Ramos (cell line): ENCODE measurements around the gene NDUFAF8.
"Not testable (repeated sequence)": the region's sequence is repeated elsewhere in the genome, so short reads cannot be mapped to it uniquely, and the experiment has no call there.

Source experiments
- in situ Hi-C: fragments of 300-500 bp; cut with MboI; formaldehyde crosslinking; loops from one replicate; pipeline ENCODE4 v1.14.3; 2022; ENCODE audit warnings: low sequenced_read_pairs; ENCODE audit not compliant: unreplicated experiment

Gene NDUFAF8

DNA sequence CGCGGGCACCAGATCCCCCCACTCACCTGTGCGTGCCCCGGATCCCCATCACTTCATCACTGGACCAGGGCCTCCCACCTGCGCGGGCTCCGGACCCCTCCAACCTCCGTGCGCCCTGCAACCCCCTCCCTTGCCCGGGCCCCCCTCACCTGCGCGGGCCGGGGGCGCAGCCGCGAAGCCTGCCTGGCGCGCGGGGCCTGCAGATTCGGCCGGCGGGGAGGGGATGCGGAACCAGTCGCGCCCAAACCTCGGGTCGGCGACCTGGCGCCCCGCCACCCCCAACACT, 16.6 kb upstream of the NDUFAF8 start:
- in situ Hi-C loops, result no loop called here

- in situ Hi-C loops, result no loop called here
These were observed 16.0 kb upstream of the NDUFAF8 start, which contains the start of gene CEP131 for GRCh38 chr17:81222906-81223761. CEP131 (minus strand) TSS chr17:81222965; CDS start chr17:81220056, 2,909 bp downstream.

DNA sequence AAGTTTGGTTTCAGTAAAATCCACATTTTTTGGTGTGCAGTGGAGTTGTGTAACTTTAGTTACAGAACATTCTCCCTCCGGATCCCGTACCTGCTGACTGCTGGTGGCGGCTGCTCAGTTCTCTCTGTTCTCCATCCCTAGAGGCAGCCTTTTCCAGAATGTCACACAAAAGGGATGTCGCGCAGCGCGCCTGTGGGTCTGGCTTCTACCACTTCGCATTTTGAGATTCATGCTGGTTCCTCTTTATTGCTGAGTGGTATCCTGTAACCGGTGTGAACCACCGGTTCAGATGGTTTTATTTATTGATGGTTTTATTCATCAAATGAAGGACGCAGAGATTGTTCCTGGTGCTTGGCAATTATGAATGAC, 15.4 kb upstream of the NDUFAF8 start:
- in situ Hi-C loops, result no loop called here

DNA sequence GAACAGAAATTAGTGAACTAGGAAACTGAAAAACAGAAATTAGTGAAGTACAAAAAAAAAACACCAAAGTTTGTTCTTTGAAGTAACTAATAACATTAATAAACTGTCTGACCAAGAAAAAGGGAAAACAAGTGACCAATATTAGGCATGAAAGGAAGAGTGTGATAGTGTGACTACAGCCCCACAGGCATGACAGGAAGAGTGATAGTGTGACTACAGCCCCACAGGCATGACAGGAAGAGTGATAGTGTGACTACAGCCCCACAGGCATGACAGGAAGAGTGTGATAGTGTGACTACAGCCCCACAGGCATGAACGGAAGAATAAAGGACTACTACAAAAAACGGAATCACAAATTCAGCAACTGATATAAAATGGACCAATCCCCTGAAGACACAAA, 11.5 kb upstream of the NDUFAF8 start:
- in situ Hi-C loops, result not testable (repeated sequence)

DNA sequence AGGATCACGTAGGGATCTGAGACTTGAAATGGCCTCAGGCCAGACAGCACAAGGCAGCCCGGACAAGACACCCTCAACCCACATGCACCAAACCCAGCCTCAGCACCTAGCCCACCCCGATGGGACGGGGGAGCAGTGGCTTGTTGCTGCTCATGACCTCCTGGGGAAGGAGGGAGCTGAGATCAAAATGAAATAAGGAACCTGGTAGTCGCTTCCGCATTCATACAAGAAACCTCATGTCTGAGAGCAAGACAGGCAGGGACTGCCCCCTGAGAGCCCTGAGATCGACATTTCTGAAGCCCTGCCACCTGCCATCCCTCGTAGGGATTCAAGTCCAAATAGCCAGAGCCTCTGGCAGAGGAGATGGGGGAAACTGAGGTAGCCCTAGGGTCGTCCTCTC, 10.7 kb upstream of the NDUFAF8 start:
- in situ Hi-C loops, result no loop called here

DNA sequence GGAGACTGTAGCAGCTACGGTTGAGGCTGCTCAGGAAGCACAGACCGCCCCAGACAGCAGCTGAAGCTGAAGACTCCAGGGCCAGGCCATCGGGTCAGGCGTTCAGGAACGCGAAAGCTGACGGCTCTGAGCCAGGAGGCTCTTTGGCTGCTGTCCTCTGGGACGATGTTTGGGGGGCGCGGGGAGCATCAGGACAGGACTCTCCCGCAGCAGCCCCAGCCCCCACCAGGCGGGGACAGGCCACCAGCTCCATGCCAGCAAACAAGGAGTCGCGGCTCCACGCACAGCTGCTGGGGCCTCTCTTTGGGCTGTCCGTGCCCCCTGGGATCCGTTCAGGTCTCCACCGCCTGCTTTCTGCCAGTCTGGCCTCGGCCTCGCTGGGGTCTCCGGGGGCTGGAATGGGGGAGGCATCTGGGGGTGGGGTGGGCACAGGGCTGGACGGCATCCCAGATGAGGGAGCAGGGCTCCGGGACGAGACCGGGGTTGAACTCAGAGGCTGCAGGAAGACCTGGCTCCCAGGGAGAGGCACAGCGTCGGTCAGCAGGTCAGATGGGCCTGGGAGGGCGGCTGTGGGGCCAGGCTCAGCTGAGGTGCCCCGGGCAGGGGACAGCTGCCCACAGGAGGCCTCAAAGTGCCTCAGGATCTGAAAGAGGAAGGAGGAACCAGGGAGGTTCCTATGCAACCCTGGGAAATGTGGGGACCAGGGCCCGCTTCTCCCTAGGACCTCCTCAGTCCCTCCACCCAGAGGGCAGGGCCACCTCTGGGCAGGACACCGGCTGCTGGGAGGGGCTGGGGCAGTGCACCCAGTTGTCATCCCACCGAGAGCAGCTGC, 10.1 kb upstream of the NDUFAF8 start:
- in situ Hi-C loops, result no loop called here

DNA sequence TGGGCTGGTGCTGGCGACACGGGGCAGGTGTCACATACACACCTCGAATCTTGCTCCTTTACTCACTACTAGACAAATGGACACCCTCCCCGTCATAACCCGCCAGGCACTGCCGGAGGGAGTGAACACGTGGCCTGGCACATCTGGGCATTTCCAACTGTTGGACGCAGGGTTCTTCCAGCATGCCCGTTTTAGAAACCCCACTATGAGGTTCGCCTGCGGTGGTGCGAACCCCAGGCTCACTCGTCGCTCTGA, 9.5 kb upstream of the NDUFAF8 start:
- in situ Hi-C loops, result no loop called here

- in situ Hi-C loops, result no loop called here
These were observed 8.9 kb upstream of the NDUFAF8 start for GRCh38 chr17:81230043-81230820.

- in situ Hi-C loops, result no loop called here
These were observed 7.9 kb upstream of the NDUFAF8 start for GRCh38 chr17:81231121-81231645.

- in situ Hi-C loops, result no loop called here
These were observed 7.1 kb upstream of the NDUFAF8 start for GRCh38 chr17:81231766-81232581.

DNA sequence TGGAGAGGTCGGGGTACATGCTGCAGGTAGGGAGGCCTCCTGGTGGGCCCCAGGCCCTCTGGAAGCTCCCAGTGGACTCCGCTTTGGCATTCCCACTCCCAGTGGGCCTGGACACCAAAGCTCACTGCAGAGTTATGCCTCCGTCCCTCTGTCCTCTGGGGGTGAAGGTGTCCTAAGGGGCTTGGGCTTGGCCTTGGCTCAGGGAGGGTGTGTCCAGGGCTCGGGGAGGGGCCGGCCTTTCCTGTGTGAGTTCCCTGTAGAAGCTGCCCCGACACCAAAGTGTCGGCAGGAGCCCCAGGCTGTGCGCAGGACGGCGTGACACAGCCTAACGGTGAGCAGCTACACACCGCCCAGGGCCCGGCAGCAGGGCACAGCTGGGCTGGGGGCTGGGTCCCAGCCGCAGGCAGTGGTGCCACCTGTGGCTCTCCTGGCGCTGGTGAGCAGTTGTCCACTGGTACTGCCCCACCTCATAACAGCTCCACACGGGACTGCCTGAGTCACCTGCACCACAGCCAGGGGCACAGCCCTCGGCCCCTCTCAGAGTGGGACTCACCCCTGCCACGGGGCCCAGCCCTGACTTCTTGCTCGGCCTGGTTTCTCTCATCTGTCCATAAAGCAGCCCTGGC, 6.4 kb upstream of the NDUFAF8 start:
- in situ Hi-C loops, result no loop called here

GRCh38 chr17:81233316-81233715, 5.8 kb upstream of the NDUFAF8 start:
- in situ Hi-C loops, result no loop called here

DNA sequence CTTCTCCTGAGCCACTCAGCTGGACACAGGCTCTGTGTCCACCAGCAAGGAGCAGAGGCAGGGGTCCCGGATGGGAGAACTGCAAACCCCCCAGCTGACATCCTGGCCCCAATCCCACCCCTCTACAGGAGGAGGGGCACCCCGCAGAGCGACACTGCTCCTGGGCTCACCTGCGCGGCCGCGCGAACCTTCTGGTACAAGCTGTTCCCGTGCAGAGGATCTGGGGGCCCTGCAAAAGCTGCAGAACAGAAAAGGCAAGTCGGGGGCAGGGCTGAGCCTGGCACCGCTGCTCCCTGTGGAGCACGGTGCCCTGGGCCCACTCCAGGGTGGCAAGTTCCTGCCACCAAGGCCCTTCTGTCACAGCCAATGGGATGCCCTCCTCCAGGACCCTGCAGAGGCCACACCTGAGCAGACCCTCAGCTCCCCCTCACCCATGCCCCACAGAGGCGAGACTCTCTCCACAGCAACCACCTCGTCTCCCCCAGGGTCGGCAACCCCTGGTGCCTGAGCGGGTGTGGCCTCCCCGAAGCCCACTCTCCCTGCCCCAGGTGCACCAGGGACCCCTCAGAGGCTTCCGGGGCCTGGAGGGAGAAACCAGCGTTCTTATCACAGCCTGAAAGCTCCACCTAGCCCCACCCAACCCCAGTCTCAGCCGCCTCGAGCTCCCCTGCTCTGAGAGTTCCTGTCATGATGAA, 5.2 kb upstream of the NDUFAF8 start:
- in situ Hi-C loops, result no loop called here

DNA sequence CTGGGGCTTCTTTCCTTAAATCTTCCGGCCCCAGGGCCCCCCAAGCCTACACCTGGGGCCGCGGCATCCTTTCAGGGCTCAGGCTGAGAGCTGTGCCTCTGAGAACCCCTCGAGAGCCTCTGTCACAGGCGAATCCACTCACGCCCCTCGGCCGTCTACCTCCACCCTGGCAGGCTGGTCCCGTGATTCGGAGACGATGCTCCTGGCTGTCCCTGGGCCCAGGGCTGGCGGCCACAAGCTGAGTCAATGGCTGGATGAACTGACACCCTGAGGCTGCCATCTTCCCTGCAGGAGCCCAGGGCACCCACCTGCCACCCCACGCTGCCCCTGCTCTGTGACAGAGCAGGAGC, 4.6 kb upstream of the NDUFAF8 start:
- in situ Hi-C loops, result no loop called here

- in situ Hi-C loops, result no loop called here
These were observed 3.9 kb upstream of the NDUFAF8 start for GRCh38 chr17:81234940-81235821.

DNA sequence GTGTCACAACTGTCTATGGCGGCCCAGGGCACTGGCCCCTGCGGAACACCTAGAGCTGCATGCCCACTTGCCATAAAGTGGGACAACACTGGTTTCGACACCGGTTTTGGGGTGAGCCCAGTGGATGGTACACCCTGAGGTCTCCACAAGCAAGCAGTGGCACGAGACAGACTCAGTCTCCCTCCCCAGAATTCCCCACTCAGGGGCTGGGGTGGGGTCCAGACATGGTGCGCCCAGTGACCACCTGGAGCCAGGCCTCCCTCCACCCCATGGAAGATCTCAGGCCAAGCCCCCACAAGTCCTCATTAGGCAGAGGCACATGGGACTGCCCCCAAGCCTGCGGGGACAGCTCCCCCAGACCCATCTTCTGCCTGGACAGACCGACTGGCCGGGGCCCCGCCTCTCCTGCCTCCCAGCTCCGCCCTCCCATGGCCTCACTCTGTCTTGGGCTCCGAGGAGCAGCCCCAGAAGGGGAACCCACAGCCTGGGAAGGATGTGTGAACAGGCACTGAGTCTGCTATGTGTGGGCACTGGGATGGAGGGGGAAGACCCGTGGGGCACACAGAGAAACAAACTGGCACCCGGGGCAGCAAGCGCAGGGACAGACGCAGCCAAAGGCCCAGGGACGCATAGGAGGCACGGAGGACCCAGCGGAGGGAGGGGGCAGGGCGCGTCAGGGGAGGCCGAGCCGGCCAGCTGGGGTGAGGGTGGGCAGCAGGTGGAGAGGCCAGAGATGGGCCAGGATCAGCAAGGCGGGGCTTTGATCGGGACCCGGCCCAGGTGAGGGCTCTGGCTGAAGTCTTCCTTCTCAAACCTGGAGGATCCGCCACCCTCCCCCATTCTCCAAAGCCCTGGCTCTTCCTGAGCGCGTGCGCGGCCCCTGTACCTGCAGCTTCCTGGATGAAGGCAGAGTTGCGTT, 3.0 kb upstream of the NDUFAF8 start:
- in situ Hi-C loops, result no loop called here

- in situ Hi-C loops, result no loop called here
These were observed 2.3 kb upstream of the NDUFAF8 start for GRCh38 chr17:81236784-81237183.
